GM18511 (cell line): Measurements from ENCODE around the gene MOBP.

ENCODE experiments used
- ATAC-seq: cut with Tn5 transposase; IDR thresholded peaks from one replicate; pipeline ENCODE4 v1.9.1; 2021; ENCODE audit warnings: mild to moderate bottlenecking, moderate library complexity; ENCODE audit not compliant: unreplicated experiment

Gene MOBP

GRCh38 chr3:39491733-39492350 lies 24.4 kb downstream of the MOBP start:
- ATAC-seq: no peak

GRCh38 chr3:39494781-39495180 lies 27.3 kb downstream of the MOBP start:
- ATAC-seq: no peak

GRCh38 chr3:39497753-39498152 lies 30.3 kb downstream of the MOBP start:
- no peak for ATAC-seq

GRCh38 chr3:39499651-39500273 lies 32.3 kb downstream of the MOBP start:
- no peak for ATAC-seq

- ATAC-seq: no peak
Measured at GRCh38 chr3:39501059-39501458, 33.6 kb downstream of the MOBP start.

- ATAC-seq: no peak
Measured at GRCh38 chr3:39501968-39502837, 34.7 kb downstream of the MOBP start.

- ATAC-seq: no peak
Measured at GRCh38 chr3:39502838-39503145, 35.3 kb downstream of the MOBP start.

GRCh38 chr3:39505866-39506742 lies 38.6 kb downstream of the MOBP start:
- no peak for ATAC-seq

- ATAC-seq: no peak
Measured at GRCh38 chr3:39506863-39507262, 39.4 kb downstream of the MOBP start.

GRCh38 chr3:39513791-39514369 lies 46.4 kb downstream of the MOBP start:
- ATAC-seq: no peak

- ATAC-seq: no peak
Measured at GRCh38 chr3:39515681-39516441, 48.4 kb downstream of the MOBP start.

GRCh38 chr3:39519103-39519502 lies 51.6 kb downstream of the MOBP start:
- ATAC-seq: no peak

- no peak for ATAC-seq
Measured at GRCh38 chr3:39519554-39520288, 52.2 kb downstream of the MOBP start.

- ATAC-seq: no peak
Measured at GRCh38 chr3:39521456-39521855, 54.0 kb downstream of the MOBP start.

GRCh38 chr3:39524107-39524506 lies 56.6 kb downstream of the MOBP start:
- no peak for ATAC-seq

- ATAC-seq: no peak
Measured at GRCh38 chr3:39528844-39529243, 61.4 kb downstream of the MOBP start.

- ATAC-seq: no peak
Measured at GRCh38 chr3:39529577-39529976, 62.1 kb downstream of the MOBP start.

- no peak for ATAC-seq
Measured at GRCh38 chr3:39531066-39531465, 63.6 kb downstream of the MOBP start.

GRCh38 chr3:39531665-39532064 lies 64.2 kb downstream of the MOBP start:
- no peak for ATAC-seq
